H9 (cell line): ENCODE data around the gene BCL7C. TPM values are rescaled to one million over a fixed set of nuclear protein-coding genes. Genes with fewer than 3 reads are reported as not detected.

ENCODE experiments used
- DNase-seq: peaks from one replicate; pipeline ENCODE4 v3.0.0-alpha.2; 2017
- H2AFZ ChIP-seq: one replicate; pipeline ENCODE4 v1.6.1; 2013; ENCODE audit warnings: mild to moderate bottlenecking, low read length, control low read depth, moderate library complexity
- H2AK5ac ChIP-seq: 2 replicates; pipeline ENCODE4 v1.6.1; 2013; ENCODE audit warnings: low read length, control low read depth, mixed read lengths; ENCODE audit not compliant: insufficient read length
- H2BK120ac ChIP-seq: one replicate; pipeline ENCODE4 v1.6.1; 2013; ENCODE audit warnings: low read depth, mild to moderate bottlenecking, low read length, control low read depth, inconsistent platforms; ENCODE audit not compliant: poor library complexity, severe bottlenecking
- H2BK12ac ChIP-seq: 2 replicates; pipeline ENCODE4 v1.6.1; 2013; ENCODE audit warnings: low read length, control low read depth, mixed read lengths, low read depth; ENCODE audit not compliant: insufficient read length
- H2BK15ac ChIP-seq: 2 replicates; pipeline ENCODE4 v1.6.1; 2013; ENCODE audit warnings: low read depth, low read length, control low read depth
- H2BK20ac ChIP-seq: one replicate; pipeline ENCODE4 v1.6.1; 2013; ENCODE audit warnings: low read depth, mild to moderate bottlenecking, low read length, control low read depth, inconsistent platforms; ENCODE audit not compliant: poor library complexity, severe bottlenecking
- H2BK5ac ChIP-seq: 2 replicates; pipeline ENCODE4 v1.6.1; 2013; ENCODE audit warnings: low read length, control low read depth, mixed read lengths; ENCODE audit not compliant: insufficient read length
- H3K14ac ChIP-seq: 2 replicates; pipeline ENCODE4 v1.6.1; 2013; ENCODE audit warnings: low read length, control low read depth; ENCODE audit not compliant: insufficient read depth
- H3K18ac ChIP-seq: 2 replicates; pipeline ENCODE4 v1.6.1; 2013; ENCODE audit warnings: low read depth, mild to moderate bottlenecking, mixed read lengths, low read length, control low read depth; ENCODE audit not compliant: insufficient read length
- H3K23ac ChIP-seq: 2 replicates; pipeline ENCODE4 v1.6.1; 2013; ENCODE audit warnings: low read length, control low read depth, mixed read lengths, low read depth; ENCODE audit not compliant: insufficient read length
- H3K23me2 ChIP-seq: 2 replicates; pipeline ENCODE4 v1.6.1; 2013; ENCODE audit warnings: low read depth, mild to moderate bottlenecking, mixed read lengths, low read length, control low read depth; ENCODE audit not compliant: insufficient read length, poor library complexity, severe bottlenecking
- H3K27ac ChIP-seq: 2 replicates; pipeline ENCODE4 v1.5.1; 2013; ENCODE audit warnings: low read length, control low read depth, mixed read lengths, low read depth; ENCODE audit not compliant: insufficient read length
- H3K27me3 ChIP-seq: 2 replicates; pipeline ENCODE4 v1.6.1; 2013; ENCODE audit warnings: low read length, control low read depth, inconsistent platforms; ENCODE audit not compliant: insufficient read depth
- H3K4ac ChIP-seq: 2 replicates; pipeline ENCODE4 v1.6.1; 2013; ENCODE audit warnings: low read depth, mild to moderate bottlenecking, control low read depth, inconsistent platforms, low read length, moderate library complexity
- H3K4me1 ChIP-seq: 2 replicates; pipeline ENCODE4 v1.6.1; 2013; ENCODE audit warnings: low read length, control low read depth, inconsistent platforms; ENCODE audit not compliant: insufficient read depth
- H3K4me2 ChIP-seq: 2 replicates; pipeline ENCODE4 v1.6.1; 2013; ENCODE audit warnings: low read length, control low read depth, mixed read lengths; ENCODE audit not compliant: insufficient read length, insufficient read depth
- H3K56ac ChIP-seq: 2 replicates; pipeline ENCODE4 v1.6.1; 2013; ENCODE audit warnings: low read depth, mild to moderate bottlenecking, mixed read lengths, low read length, control low read depth; ENCODE audit not compliant: insufficient read length
- H3K79me1 ChIP-seq: 2 replicates; pipeline ENCODE4 v1.6.1; 2013; ENCODE audit warnings: low read depth, mild to moderate bottlenecking, moderate library complexity, low read length, control low read depth, inconsistent platforms; ENCODE audit not compliant: insufficient read depth, poor library complexity, severe bottlenecking
- H3K79me2 ChIP-seq: 2 replicates; pipeline ENCODE4 v1.6.1; 2013; ENCODE audit warnings: low read length, control low read depth, inconsistent platforms; ENCODE audit not compliant: insufficient read depth
- H3K9ac ChIP-seq: 2 replicates; pipeline ENCODE4 v1.6.1; 2013; ENCODE audit warnings: low read length, control low read depth, mixed read lengths; ENCODE audit not compliant: insufficient read length; ENCODE audit errors: extremely low read depth
- H3K9me3 ChIP-seq: one replicate; pipeline ENCODE4 v1.6.1; 2013; ENCODE audit warnings: low read depth, low read length, inconsistent platforms; ENCODE audit not compliant: control insufficient read depth
- H3T11ph ChIP-seq: one replicate; pipeline ENCODE4 v1.6.1; 2013; ENCODE audit warnings: mild to moderate bottlenecking, low read length, control low read depth, inconsistent platforms
- H4K20me1 ChIP-seq: one replicate; pipeline ENCODE4 v1.6.1; 2013; ENCODE audit not compliant: control insufficient read depth, insufficient read length, insufficient read depth
- H4K5ac ChIP-seq: 2 replicates; pipeline ENCODE4 v1.6.1; 2013; ENCODE audit warnings: low read depth, mild to moderate bottlenecking, mixed read lengths, low read length, control low read depth; ENCODE audit not compliant: insufficient read length
- H4K8ac ChIP-seq: replicated peaks from 2 replicates; pipeline ENCODE4 v1.6.1; 2013; ENCODE audit warnings: low read length, control low read depth, mixed read lengths, low read depth; ENCODE audit not compliant: insufficient read length
- H4K91ac ChIP-seq: 2 replicates; pipeline ENCODE4 v1.6.1; 2013; ENCODE audit warnings: low read depth, mild to moderate bottlenecking, moderate library complexity, mixed read lengths, low read length, control low read depth; ENCODE audit not compliant: insufficient read length
- H3K27ac Mint-ChIP-seq, 3 experiments: 2 replicates in 2 of 3; 3 replicates in 1 of 3; pipeline ENCODE4 v1.8.0; 2020 to 2021; ENCODE audit warnings: mixed read lengths in 3 of 3, mild to moderate bottlenecking in 1 of 3, moderate library complexity in 1 of 3
- H3K27me3 Mint-ChIP-seq: 2 replicates; pipeline ENCODE4 v1.8.0; 2021; ENCODE audit warnings: low read depth, mild to moderate bottlenecking, moderate library complexity, mixed read lengths
- H3K36me3 Mint-ChIP-seq, 3 experiments: 2 replicates in 2 of 3; 3 replicates in 1 of 3; pipeline ENCODE4 v1.8.0; 2020 to 2021; ENCODE audit warnings: low read depth in 3 of 3, mixed read lengths in 3 of 3; ENCODE audit not compliant: insufficient read depth in 1 of 3
- H3K4me1 Mint-ChIP-seq, 2 experiments: 2 replicates each; pipeline ENCODE4 v1.8.0; 2020; ENCODE audit warnings: mixed read lengths in 2 of 2
- H3K4me3 Mint-ChIP-seq, 2 experiments: 2 replicates in 1 of 2; 3 replicates in 1 of 2; pipeline ENCODE4 v1.8.0; 2020 to 2021; ENCODE audit warnings: mild to moderate bottlenecking in 2 of 2, mixed read lengths in 2 of 2, moderate library complexity in 1 of 2
- H3K9me3 Mint-ChIP-seq, 2 experiments: 2 replicates in 1 of 2; 3 replicates in 1 of 2; pipeline ENCODE4 v1.8.0; 2020; ENCODE audit warnings: mild to moderate bottlenecking in 2 of 2, mixed read lengths in 2 of 2, moderate library complexity in 1 of 2
- CTCF ChIP-seq: fragments of 200-600 bp; sonication (generic); conservative IDR thresholded peaks from 3 replicates; pipeline ENCODE4 v1.8.0; 2021; ENCODE audit warnings: antibody characterized with exemption, mild to moderate bottlenecking
- WGBS: extraction: QIAGEN DNeasy Blood & Tissue Kit; methylation state at CpG from one replicate; pipeline ENCODE4 v1.1.7; 2013; ENCODE audit warnings: missing lambda C conversion rate, low lambda C conversion rate, mixed read lengths; ENCODE audit not compliant: insufficient read length; ENCODE audit errors: extremely low coverage; 5-methylcytosine and 5-hydroxymethylcytosine counted together
- total RNA-seq: library from RNA; stranded (reverse); gene quantifications from 2 replicates; pipeline ENCODE4 v1.2.1, GENCODE V29; 2021

BCL7C gene
- total RNA-seq, 1 experiment from 2014 or later: 18.3 TPM

- no peaks in the 10 kb centered on the region for H3K9me3 Mint-ChIP-seq
- no peak overlapping the region for H3K4ac ChIP-seq
- no peak overlapping the region for H3K27ac Mint-ChIP-seq
- no peak overlapping the region for H2AK5ac ChIP-seq
- peaks cover 30% of the 10 kb centered on the region for H3K27me3 Mint-ChIP-seq
- no peaks in the 10 kb centered on the region for H3K9me3 ChIP-seq
- H3K18ac ChIP-seq: no peak overlapping the region
- no CpG with 5 or more reads among the region's 2 CpGs for WGBS
- no peak overlapping the region for H3K23ac ChIP-seq
- no peak overlapping the region for H2BK120ac ChIP-seq
- H3K9ac ChIP-seq: no peak overlapping the region
- no peak overlapping the region for H2BK20ac ChIP-seq
- no peak for DNase-seq
- H2BK15ac ChIP-seq: no peak overlapping the region
- H3K27me3 ChIP-seq: no peaks in the 10 kb centered on the region; the same call in 1 of the 2 replicates
- no peak overlapping the region for H4K91ac ChIP-seq
- peaks cover 0 to 5% of the 10 kb centered on the region in 2 experiments; a peak in 2 of 4 replicates for H3K4me1 Mint-ChIP-seq
- H3K79me2 ChIP-seq: 0 out of 2 replicates have a peak, but pooled peaks cover 2% of the 10 kb centered on the region
- no peak overlapping the region for H3K56ac ChIP-seq
- H3K79me1 ChIP-seq: no peaks in the 10 kb centered on the region
- H2BK5ac ChIP-seq: no peak overlapping the region
- no peak overlapping the region for H4K5ac ChIP-seq
- no peak overlapping the region for H3K4me2 ChIP-seq
- H3K27ac ChIP-seq: no peak overlapping the region
- H2AFZ ChIP-seq: no peak overlapping the region
- H3K4me3 Mint-ChIP-seq: no peak overlapping the region
- H3K36me3 Mint-ChIP-seq: no peaks in the 10 kb centered on the region
- no peak overlapping the region for H3K14ac ChIP-seq
- H3K23me2 ChIP-seq: no peaks in the 10 kb centered on the region
- H4K8ac ChIP-seq: no peak overlapping the region
- H3T11ph ChIP-seq: no peak overlapping the region
- H2BK12ac ChIP-seq: no peak overlapping the region
- no peaks in the 10 kb centered on the region for H4K20me1 ChIP-seq
- H3K4me1 ChIP-seq: no peaks in the 10 kb centered on the region
- TF ChIP-seq CTCF: no peak
Observed at GRCh38 chr16:30853758-30854157, 40.1 kb downstream of the BCL7C start.
